HL-60 (cell line): Measurements from ENCODE around the gene ASIC1.

ENCODE experiments used
- DNase-seq, 2 experiments: peaks; one replicate each; pipeline ENCODE4 v3.0.0-alpha.2; 2010 to 2020; ENCODE audit warnings: low read depth in 1 of 2, low spot score in 1 of 2
- H3K27ac ChIP-seq: fragments of 250-450 bp; sonication (Bioruptor Pico); replicated peaks from 2 replicates; pipeline ENCODE4 v1.5.1; 2020; ENCODE audit warnings: mild to moderate bottlenecking, moderate library complexity
- H3K27me3 ChIP-seq: fragments of 250-450 bp; sonication (Bioruptor Pico); 2 replicates; pipeline ENCODE4 v1.5.1; 2021; ENCODE audit warnings: mild to moderate bottlenecking, moderate library complexity; ENCODE audit not compliant: insufficient read depth, poor library complexity, severe bottlenecking
- H3K4me3 ChIP-seq: replicated peaks from 2 replicates; pipeline ENCODE4 v1.5.1; 2011; ENCODE audit warnings: mild to moderate bottlenecking, control low read depth, low read length; ENCODE audit not compliant: insufficient read depth
- CTCF ChIP-seq: IDR thresholded peaks from one replicate; pipeline ENCODE4 v1.5.1; 2011; ENCODE audit warnings: low read length, control low read depth, inconsistent platforms; ENCODE audit not compliant: insufficient read depth
- GABPA ChIP-seq: IDR thresholded peaks from 2 replicates; pipeline ENCODE4 v1.6.1; 2012; ENCODE audit warnings: low read depth
- POLR2AphosphoS5 ChIP-seq: IDR thresholded peaks from 2 replicates; pipeline ENCODE4 v1.6.1; 2012; ENCODE audit warnings: low read depth
- REST ChIP-seq: IDR thresholded peaks from 2 replicates; pipeline ENCODE4 v1.6.1; 2012; ENCODE audit warnings: low read depth; ENCODE audit not compliant: insufficient replicate concordance
- SPI1 ChIP-seq: IDR thresholded peaks from 2 replicates; pipeline ENCODE4 v1.6.1; 2012; ENCODE audit warnings: low read depth, mild to moderate bottlenecking, borderline replicate concordance

The ASIC1 gene

DNA sequence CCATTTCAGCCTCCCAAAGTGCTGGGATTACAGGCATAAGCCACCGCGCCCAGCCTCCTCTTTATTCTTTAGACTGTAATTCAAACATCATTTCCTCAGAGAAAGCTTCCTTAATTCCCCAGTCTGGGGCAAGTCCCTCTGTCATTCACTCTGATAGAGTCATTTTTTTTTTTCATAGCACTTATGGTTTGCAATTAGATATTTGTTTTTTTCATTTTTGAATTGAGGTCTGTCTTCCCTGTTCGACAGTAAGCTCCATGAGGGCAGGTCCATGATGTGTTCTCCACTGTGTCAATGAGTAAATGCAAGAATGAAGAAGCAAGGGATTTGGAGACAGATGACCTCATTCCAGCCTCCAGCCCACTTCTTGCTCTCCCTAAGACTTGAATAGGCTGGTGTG lies 12.1 kb downstream of the ASIC1 start:
- no peak overlapping the region for H3K27ac ChIP-seq
- no peaks in the 10 kb centered on the region for H3K27me3 ChIP-seq
- no peak for TF ChIP-seq GABPA
- TF ChIP-seq POLR2AphosphoS5: no peak
- no peak for TF ChIP-seq SPI1
- TF ChIP-seq CTCF: no peak
- TF ChIP-seq REST: no peak
- no peak for DNase-seq
- H3K4me3 ChIP-seq: no peak overlapping the region

DNA sequence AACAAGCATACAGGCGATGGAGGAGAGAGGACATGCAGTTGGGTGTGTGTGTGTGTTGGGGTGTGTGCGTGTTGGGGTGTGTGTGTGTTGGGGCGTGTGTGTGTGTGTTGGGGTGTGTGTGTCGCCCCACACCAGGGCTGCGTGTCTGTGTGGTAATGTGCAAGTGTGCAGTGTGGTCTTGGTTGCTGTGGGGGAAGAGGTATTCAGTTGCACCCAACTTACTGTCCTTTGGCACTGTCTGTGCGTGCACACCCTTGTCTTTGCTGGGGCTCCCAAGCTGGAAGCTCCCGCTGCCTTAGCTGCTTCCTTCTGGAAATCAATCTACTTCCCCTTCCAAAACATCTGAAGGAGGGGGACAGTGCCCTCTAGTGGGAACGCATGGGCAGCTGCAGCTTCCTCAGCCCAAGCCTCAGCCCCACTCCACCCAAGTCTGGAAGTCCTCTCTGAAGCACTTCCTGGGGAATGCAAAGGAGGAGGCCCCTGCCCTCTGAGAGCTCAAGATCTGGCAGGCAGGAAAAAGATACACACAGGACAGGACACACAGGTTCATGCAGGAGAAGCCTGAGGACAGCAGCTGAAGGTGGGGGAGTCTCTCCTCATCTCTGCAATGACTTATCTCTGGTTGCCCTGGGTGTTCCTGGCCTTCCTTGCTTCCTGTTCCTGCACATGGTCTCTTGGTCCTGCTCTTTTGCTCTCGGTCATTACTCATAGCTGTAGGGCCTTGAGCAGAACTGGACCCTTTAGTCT lies 13.1 kb downstream of the ASIC1 start:
- peak; percentile 48; the same call in 1 of the 2 replicates for TF ChIP-seq SPI1
- TF ChIP-seq REST: no peak
- TF ChIP-seq CTCF: peak; percentile 91
- no peaks in the 10 kb centered on the region for H3K27me3 ChIP-seq
- H3K27ac ChIP-seq: no peak overlapping the region
- no peak overlapping the region for H3K4me3 ChIP-seq
- peak; percentile 77 to 83 for DNase-seq

DNA sequence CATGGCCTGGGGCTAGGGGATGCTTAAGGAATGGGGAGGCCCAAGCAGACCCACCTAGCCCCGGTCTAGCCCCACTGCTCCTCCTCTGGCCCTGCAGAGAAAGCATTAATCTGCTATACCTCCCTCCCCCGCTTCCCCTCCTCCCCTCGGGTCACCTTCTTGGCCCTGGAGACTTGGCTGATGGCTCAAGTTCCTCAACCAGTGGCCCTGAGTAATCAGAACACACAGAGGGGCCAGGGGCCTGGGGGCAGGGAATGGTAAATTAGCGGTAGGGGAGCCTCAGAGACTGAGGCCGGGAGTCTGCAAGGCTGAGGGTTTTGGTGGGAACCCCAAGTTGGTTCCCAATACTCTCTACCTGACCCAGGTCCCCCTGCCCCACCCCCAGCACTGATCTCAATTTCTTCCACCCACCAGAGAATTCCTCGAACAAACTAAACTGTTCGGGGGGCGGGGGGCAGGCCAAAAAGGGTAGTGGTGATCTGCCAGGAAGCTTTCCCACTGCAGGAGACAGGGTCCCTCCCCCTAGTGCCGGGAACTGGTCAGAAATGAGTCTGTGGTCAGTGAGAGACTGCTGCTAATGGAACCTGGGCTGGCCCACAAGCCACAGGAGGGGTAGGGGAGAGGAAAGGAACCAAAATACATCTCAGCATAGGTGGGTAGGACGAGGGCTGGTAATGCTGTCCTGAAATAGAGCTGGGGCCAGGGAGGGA lies 15.0 kb downstream of the ASIC1 start:
- no peak for DNase-seq
- TF ChIP-seq CTCF (no peak), REST (no peak), GABPA (no peak), POLR2AphosphoS5 (no peak), SPI1 (no peak)
- H3K27ac ChIP-seq: no peak overlapping the region
- H3K27me3 ChIP-seq: no peaks in the 10 kb centered on the region
- no peak overlapping the region for H3K4me3 ChIP-seq
